ENCODE results near the gene NGEF.

- TF ChIP-seq, protein P1, sequence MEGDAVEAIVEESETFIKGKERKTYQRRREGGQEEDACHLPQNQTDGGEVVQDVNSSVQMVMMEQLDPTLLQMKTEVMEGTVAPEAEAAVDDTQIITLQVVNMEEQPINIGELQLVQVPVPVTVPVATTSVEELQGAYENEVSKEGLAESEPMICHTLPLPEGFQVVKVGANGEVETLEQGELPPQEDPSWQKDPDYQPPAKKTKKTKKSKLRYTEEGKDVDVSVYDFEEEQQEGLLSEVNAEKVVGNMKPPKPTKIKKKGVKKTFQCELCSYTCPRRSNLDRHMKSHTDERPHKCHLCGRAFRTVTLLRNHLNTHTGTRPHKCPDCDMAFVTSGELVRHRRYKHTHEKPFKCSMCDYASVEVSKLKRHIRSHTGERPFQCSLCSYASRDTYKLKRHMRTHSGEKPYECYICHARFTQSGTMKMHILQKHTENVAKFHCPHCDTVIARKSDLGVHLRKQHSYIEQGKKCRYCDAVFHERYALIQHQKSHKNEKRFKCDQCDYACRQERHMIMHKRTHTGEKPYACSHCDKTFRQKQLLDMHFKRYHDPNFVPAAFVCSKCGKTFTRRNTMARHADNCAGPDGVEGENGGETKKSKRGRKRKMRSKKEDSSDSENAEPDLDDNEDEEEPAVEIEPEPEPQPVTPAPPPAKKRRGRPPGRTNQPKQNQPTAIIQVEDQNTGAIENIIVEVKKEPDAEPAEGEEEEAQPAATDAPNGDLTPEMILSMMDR (IDR thresholded peaks at IDR 0.05), result no peak
- TF ChIP-seq EZH2 (IDR thresholded peaks at IDR 0.05), result no peak
Observed at GRCh38 chr2:233005096-233005495, 8.0 kb downstream of the NGEF start.

All from neural progenitor cell (in vitro differentiated cells).